Vagina (tissue), 2 donors: ENCODE measurements around the gene SLC1A6.

Source experiments
- CTCF ChIP-seq, 3 experiments: fragments of 450-650 bp in 2 of 3; fragments of 200-600 bp in 1 of 3; sonication (generic) in 1 of 3; IDR thresholded peaks; one replicate each; pipeline ENCODE4 v1.5.1; 2017 to 2019; ENCODE audit warnings: antibody characterized with exemption in 3 of 3, mild to moderate bottlenecking in 2 of 3, moderate library complexity in 2 of 3
- POLR2A ChIP-seq, 2 donors: fragments of 450-650 bp; IDR thresholded peaks; one replicate each; pipeline ENCODE4 v1.6.1; 2017; ENCODE audit warnings: antibody characterized with exemption in 2 of 2, mild to moderate bottlenecking in 2 of 2, moderate library complexity in 2 of 2

- TF ChIP-seq POLR2A (IDR thresholded peaks at IDR 0.05) (no peak), CTCF (IDR thresholded peaks at IDR 0.05) (no peak)
Measured at GRCh38 chr19:14959263-14959662, 20.4 kb downstream of the SLC1A6 start.
